ENCODE results near the gene AKAP6.

- TF ChIP-seq CTCF (IDR thresholded peaks at IDR 0.05) (no peak), POLR2A (IDR thresholded peaks at IDR 0.05) (no peak)
Measured at GRCh38 chr14:32318087-32318795, 10.9 kb upstream of the AKAP6 start.
